LNCaP clone FGC (cell line): Measurements from ENCODE around the gene PLET1.

Experiments
- DNase-seq: peaks from one replicate; pipeline ENCODE4 v3.0.0-alpha.2; 2011; ENCODE audit warnings: low read depth
- H3K4me3 ChIP-seq: 2 replicates; pipeline ENCODE4 v1.5.1; 2011; ENCODE audit warnings: mild to moderate bottlenecking, low read depth, low read length, control low read depth
- TF ChIP-seq, protein P1 (sequence below): IDR thresholded peaks from 2 replicates; pipeline ENCODE4 v1.5.1; 2012; ENCODE audit warnings: mild to moderate bottlenecking; ENCODE audit not compliant: control insufficient read depth, insufficient read depth; ENCODE audit errors: extremely low read depth

The PLET1 gene

DNA sequence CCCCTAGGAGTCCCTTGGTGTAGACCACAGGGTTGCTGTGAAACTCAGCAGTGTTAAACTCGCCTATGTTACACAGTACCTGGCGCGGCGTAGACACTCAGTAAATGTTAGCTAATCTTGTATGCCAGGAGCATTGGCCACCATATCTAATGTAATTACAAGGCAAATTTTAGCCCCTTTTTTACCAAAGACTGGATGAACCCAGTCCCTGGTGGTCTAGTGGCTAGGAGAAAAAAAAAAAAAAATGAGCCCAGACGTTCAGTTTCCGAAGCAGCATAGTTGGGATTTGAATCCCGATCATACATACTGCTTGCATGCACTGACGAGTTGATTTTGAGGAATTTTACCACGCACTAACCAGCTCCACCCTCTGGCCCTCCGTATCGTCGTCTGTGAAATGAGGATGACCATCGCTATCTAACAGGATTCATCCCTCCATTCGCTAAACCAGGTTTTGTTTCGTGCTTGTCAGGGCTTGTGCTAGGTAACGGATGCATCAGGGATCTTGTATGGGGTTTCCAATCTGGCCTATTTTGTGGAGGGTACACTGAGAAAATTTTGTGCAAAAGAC, 33.7 kb downstream of the PLET1 start:
- DNase-seq = no peak
- H3K4me3 ChIP-seq = peak overlapping the region; percentile 87
- TF ChIP-seq, protein P1, sequence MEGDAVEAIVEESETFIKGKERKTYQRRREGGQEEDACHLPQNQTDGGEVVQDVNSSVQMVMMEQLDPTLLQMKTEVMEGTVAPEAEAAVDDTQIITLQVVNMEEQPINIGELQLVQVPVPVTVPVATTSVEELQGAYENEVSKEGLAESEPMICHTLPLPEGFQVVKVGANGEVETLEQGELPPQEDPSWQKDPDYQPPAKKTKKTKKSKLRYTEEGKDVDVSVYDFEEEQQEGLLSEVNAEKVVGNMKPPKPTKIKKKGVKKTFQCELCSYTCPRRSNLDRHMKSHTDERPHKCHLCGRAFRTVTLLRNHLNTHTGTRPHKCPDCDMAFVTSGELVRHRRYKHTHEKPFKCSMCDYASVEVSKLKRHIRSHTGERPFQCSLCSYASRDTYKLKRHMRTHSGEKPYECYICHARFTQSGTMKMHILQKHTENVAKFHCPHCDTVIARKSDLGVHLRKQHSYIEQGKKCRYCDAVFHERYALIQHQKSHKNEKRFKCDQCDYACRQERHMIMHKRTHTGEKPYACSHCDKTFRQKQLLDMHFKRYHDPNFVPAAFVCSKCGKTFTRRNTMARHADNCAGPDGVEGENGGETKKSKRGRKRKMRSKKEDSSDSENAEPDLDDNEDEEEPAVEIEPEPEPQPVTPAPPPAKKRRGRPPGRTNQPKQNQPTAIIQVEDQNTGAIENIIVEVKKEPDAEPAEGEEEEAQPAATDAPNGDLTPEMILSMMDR = no peak

DNA sequence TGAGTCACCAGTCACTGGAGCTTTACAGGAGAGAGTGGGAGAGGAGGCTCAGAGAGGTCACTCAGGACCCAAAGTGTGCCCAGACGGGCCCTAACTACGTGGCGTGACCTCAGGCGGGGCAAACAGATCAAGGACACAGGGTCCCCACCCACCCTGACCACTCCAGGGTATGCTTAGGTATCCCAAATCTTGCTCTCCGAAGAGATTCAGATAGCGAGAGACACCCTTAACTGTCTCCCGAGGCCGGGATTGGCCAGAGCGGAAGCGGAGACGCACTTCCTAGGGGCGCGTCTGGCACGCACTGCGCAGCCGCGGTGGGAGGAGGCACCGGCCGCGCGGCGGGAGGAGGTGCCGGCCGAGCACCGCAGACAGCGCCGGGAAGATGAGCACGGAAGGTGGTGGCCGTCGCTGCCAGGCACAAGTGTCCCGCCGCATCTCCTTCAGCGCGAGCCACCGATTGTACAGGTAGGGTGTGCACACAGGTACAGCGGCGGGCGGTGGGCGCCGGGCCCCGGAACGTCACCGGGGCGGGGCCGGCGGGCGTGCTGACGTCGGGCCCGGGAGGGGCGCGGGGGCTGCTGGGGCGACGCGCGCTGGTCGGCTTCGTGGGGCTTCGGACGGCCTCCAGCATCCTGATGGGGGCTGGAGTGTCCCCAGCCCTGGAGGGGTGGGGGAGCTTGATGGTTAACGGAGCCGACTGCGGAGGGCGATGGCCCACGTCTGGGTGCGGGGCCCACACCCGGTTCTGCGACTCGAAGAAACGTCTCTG, 34.4 kb downstream of the PLET1 start, which contains the start of gene PTS:
Gene PTS (plus strand): TSS at position 367 of the 769 bp plus-strand sequence. CDS start 16 bp downstream, at position 383.
- TF ChIP-seq, protein P1 = no peak
- H3K4me3 ChIP-seq = peak within 1 kb of the TSS; percentile 87
- no peak for DNase-seq

DNA sequence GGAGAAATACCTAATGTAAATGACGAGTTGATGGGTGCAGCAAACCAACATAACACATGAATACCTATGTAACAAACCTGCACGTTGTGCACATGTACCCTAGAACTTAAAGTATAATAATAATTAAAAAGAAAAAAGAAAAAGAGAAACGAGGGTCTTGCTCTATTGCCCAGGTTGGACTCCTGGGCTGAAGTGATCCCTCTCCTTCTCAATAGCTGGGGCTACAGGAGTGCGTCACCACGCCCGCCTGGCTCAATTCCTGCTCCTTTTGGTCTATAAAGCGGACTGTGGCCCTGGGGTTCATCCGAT, 35.0 kb downstream of the PLET1 start:
- TF ChIP-seq, protein P1 = no peak
- DNase-seq = no peak
- peak overlapping the region; percentile 87 for H3K4me3 ChIP-seq

DNA sequence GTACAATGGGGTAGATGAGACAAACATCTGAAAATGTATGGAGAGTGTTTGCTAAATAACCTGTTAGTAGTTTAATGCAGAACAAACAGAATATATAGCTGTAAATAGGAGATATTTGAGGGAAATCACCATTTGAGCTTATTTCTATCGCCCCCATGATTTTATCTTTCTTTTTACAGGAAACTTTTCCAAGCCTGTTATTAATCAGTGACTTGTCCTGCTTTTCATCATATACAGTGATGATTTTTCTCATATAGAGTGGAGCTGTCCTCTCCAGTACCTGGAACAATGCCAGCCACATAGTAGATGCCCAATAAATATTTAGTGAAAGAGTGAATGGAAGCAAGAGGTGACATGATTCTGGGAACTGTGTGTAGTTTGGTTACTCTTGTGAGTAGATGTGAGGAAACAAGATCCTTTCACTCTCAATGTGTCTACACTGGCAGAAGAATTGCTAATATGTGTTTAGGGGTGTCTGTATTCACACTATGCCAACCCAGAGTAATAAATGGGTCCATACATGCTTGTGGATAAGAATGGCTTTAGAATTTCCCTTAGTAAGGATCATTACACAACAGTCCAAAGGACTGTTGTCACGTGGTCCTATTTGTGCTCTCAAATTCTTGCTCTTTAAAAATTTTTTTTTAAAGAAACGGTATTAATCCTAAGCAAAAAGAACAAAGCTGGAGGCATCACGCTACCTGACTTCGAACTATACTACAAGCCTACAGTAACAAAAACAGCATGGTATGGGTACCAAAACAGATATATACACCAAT, 36.7 kb downstream of the PLET1 start:
- DNase-seq = no peak
- TF ChIP-seq, protein P1 = no peak
- H3K4me3 ChIP-seq = no peak overlapping the region

DNA sequence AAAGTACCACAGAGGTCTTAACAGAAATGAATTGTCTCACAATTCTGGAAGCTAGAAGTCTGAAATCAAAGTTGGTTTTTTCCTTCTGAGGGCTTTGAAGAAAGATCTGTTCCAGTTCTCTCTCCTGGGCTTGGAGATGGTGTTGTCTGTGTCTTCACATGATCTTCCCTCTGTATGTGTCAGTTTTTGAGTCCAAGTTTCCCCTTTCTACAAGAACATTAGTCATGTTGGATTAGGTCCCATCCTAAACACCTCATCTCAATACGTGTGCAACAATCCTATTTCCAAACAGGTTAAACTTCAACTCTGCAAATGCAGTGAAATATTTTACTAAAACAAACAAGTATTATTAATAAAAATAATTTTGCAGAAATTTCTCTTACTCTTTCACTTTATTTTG, 37.5 kb downstream of the PLET1 start:
- TF ChIP-seq, protein P1 = no peak
- no peak overlapping the region for H3K4me3 ChIP-seq
- DNase-seq = no peak

DNA sequence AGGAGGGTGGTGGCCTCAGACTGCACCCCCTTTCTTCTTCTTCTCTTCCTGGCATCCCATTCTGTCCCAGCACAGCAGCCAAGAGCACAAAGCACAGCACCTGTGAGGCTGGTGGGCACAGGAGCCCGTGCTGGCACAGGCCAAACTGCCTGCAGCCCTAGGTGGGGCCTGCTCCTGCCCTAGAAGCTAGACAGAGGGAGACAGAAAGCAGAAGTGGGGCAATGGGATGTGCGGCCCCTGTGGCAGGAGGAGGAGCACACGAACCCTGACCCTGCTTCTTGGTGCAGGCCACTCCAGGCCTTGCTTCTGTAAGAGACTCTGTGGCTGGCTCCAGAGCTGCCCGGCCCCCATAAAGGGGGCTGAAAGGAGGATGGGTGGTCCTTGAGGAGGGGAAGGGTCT, 38.4 kb downstream of the PLET1 start:
- no peak overlapping the region for H3K4me3 ChIP-seq
- DNase-seq = no peak
- TF ChIP-seq, protein P1 = no peak
